Measurements from ENCODE around the gene CLDN14.

Gene CLDN14

DNA sequence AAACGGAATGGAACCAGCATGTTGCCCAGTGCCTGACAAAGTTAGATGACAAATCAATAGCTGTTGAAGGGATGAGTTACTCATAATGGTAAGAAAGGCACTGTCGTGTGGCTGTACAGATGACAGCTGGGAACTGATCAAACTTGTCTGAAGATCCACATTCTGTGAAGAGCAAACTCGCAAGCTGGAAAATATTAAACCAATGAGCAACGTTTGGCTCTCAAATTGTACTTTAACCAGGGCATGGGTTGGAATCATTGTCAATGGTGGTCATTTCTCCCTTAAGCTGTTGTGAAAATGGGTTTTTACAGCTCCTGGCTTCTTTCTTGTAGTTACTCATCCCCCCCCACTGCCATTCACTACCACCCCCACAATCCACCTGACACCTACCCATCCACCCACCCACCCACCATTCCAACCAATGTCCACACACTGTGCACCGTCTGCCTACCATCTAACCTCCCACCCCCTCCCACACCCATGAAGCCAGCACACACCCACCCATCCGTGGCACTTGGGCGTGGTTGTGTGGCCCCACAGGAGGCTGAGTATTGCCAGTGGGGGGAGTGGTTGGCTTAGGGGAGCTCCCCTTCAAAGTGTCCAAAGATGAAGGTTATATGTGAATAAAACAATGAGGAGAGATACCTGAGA lies 46.7 kb downstream of the CLDN14 start:
- DNase-seq (ENCODE audit: low read depth in 2 of 2) = no peak

DNA sequence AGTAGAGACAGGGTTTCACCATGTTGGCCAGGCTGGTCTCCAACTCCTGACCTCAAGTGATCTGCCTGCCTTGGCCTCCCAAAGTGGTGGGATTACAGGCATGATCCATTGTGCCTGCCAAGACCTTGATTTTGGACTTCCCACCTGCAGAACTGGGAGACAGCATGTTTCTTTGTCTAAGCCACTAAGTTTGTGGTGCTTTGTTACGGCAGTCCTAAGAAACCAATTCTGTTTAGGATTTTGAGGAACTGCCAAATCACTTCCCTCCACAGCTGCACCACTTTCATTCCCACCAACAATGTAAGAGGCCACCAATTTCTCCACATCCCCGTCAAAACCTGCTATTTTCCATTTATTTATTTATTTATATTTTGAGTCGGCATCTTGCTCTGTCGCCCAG lies 48.7 kb downstream of the CLDN14 start:
- DNase-seq (ENCODE audit: low read depth in 2 of 2) = no peak

- DNase-seq (ENCODE audit: low read depth in 2 of 2) = no peak
Measured at GRCh38 chr21:36430841-36431240, 49.1 kb downstream of the CLDN14 start.

DNA sequence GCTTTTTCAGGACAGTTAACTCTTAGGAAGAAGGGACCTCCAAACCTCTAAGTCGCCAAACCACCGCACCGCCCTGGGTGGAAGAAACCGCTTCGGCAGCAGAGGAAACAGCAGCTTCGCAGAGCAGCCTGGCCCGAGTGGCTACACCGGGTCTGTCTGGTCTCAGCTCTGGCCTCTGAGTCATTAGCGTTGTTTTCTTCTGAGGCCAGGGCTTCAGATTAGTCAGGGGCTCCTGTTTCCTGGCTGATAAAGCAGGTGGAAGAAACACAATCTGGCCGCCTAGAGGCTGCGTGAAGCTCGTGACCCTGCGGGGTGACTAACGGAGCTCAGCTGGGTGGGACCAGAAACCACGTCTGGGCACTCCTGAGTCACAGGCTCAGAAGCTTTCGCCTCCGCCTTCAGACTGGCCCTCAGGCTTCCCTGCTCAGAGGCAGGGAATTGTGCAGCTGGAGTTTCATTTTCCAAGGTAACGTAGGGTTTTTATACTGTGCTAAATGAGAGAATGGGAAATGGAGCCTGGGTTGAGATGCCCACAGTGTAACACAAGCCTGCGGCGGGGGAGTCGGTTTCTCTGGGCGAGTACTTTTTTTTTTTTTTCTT lies 49.9 kb downstream of the CLDN14 start:
- peak; percentile 39 to 63 for DNase-seq (ENCODE audit: low read depth in 2 of 2)

GRCh38 chr21:36428761-36429432 lies 51.0 kb downstream of the CLDN14 start:
- DNase-seq (ENCODE audit: low read depth in 2 of 2) = no peak

DNA sequence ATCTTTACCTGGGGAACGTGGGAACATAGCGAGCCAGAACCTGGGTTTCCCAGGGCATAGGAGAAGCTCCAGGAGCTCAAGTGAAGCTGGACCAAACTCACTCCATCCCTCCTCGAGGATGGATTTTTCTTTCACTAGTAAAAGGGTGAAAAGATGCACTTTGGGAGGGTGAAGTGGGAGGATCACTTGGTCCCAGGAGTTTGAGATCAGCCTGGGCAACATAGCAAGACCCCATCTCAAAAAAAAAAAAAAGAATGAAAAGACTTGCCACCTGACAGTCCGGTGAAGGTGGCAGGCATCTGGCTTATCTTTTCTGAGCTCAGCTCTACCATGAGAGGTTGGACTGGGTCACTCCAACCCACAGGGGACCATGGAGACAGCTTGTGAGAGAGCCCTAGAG lies 52.4 kb downstream of the CLDN14 start:
- no peak for DNase-seq (ENCODE audit: low read depth in 2 of 2)

DNA sequence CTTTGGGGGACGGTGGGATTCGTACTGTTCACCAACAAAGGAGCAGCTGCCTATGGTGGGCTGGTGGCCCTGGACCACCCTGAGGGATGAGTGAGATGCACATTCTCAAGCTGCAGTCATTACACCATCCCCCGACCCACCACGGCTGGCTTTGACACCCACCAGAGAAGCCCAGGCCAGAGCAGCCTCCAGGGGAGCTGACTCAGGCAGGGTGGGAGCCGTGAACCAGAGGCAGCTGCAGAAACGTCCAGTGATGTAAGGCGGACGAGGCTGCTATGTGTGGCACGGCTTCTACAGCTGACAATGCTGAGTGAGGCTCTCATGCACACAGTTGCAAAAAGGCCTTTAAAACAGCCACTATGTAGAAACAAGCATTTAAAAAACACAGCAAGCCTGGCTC lies 54.6 kb downstream of the CLDN14 start:
- no peak for DNase-seq (ENCODE audit: low read depth in 2 of 2)

DNA sequence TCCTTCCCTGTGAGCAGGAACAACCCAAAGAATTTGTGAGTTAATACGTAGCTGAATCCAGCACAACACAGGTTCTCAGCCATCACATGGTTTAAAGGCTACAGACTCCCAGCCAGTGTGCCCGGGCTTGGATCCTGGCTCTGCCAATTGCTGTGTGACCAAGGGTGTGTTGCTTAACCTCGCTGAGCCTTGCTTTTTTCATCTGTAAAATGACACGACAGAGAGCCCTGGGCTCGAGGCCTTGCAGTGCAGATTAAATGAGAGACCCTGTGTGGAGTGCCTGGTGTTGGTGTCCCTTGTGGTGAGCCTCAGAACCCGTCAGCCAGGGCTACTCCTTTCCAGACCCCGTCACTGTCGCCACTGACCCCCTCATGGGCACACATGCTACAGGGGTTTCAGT lies 55.3 kb downstream of the CLDN14 start:
- DNase-seq (ENCODE audit: low read depth in 2 of 2) = no peak

GRCh38 chr21:36423771-36424433 lies 56.0 kb downstream of the CLDN14 start:
- DNase-seq (ENCODE audit: low read depth in 2 of 2) = no peak

GRCh38 chr21:36422279-36423098 lies 57.4 kb downstream of the CLDN14 start:
- peak in 1 of 2 donors; percentile 30 for DNase-seq (ENCODE audit: low read depth in 2 of 2)

- no peak for DNase-seq (ENCODE audit: low read depth in 2 of 2)
Measured at GRCh38 chr21:36420571-36421339, 59.2 kb downstream of the CLDN14 start.

GRCh38 chr21:36419996-36420395 lies 59.9 kb downstream of the CLDN14 start:
- peak; percentile 7 to 26 for DNase-seq (ENCODE audit: low read depth in 2 of 2)

- DNase-seq (ENCODE audit: low read depth in 2 of 2) = no peak
Measured at GRCh38 chr21:36419241-36419640, 60.7 kb downstream of the CLDN14 start.

- DNase-seq (ENCODE audit: low read depth in 2 of 2) = no peak
Measured at GRCh38 chr21:36415375-36415774, 64.5 kb downstream of the CLDN14 start.

DNA sequence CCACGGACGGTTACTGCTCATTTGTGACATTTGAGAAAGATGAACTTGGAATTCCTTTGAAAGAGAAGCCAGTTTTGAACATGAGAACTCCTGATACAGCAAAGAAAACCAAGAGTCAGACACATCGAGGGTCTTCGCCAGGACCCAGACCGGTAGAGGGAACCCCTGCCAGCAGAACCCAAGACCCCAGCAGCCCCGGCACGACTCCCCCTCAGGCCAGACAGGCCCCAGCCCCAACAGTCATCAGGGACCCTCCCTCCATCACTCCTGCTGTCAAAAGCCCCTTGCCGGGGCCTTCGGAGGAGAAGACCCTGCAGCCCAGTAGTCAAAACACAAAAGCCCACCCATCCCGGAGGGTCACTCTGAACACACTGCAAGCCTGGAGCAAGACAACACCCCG lies 67.0 kb downstream of the CLDN14 start:
- no peak for DNase-seq (ENCODE audit: low read depth in 2 of 2)

DNA sequence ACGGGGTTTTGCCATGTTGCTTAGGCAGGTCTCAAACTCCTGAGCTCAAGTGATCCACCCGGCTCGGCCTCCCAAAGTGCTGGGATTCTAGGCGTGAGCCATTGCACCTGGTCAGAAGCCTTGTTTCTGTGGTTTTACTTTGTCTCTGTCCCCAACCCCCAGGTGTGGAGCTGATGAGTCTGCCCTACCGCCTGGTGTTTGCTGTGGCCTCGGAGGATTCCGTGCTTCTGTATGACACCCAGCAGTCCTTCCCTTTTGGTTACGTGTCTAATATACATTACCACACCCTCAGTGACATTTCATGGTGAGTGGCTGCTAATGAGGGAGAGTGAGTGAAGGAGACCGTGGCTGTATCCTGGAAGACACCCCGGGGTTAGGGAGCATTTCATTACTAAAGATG lies 68.6 kb downstream of the CLDN14 start:
- no peak for DNase-seq (ENCODE audit: low read depth in 2 of 2)
